ENCODE results near the gene DNAJB7. TPM values are rescaled to one million over a fixed set of nuclear protein-coding genes. Genes with fewer than 3 reads are reported as not detected.

Gene DNAJB7
- total RNA-seq, 2 donors from 2014 or later = not detected

GRCh38 chr22:40818747-40819598 lies 42.9 kb downstream of the DNAJB7 start, which contains the start of gene SLC25A17:
SLC25A17 (minus strand) TSS chr22:40819346; CDS start chr22:40819248, 98 bp downstream.
- H3K4me3 ChIP-seq = peak within 1 kb of the TSS; percentile 65 to 89
- TF ChIP-seq CTCF (IDR thresholded peaks at IDR 0.05) = peak; percentile 15 to 55
- peaks cover 10% of the 10 kb centered on the region for H3K36me3 ChIP-seq
- H3K27ac ChIP-seq = peak within 1 kb of the TSS; percentile 83
- H3K9me3 ChIP-seq = no peaks in the 10 kb centered on the region
- H3K27me3 ChIP-seq = no peaks in the 10 kb centered on the region
- DNase-seq (ENCODE audit: low spot score) = peak; percentile 87
- H3K4me1 ChIP-seq = peaks cover 0 to 21% of the 10 kb centered on the region in 2 donors

- H3K27ac ChIP-seq = no peak overlapping the region
- no peak for TF ChIP-seq CTCF (IDR thresholded peaks at IDR 0.05)
- peaks cover 3% of the 10 kb centered on the region for H3K36me3 ChIP-seq
- DNase-seq (ENCODE audit: low spot score) = no peak
- H3K4me3 ChIP-seq = peak overlapping the region; percentile 65 to 89
- no peaks in the 10 kb centered on the region for H3K9me3 ChIP-seq
- peaks cover 0 to 21% of the 10 kb centered on the region in 2 donors for H3K4me1 ChIP-seq
- no peaks in the 10 kb centered on the region for H3K27me3 ChIP-seq
These were observed 43.6 kb downstream of the DNAJB7 start for GRCh38 chr22:40818192-40818746.

- H3K4me3 ChIP-seq = no peak overlapping the region
- peaks cover 0 to 21% of the 10 kb centered on the region in 2 donors for H3K4me1 ChIP-seq
- H3K9me3 ChIP-seq = no peaks in the 10 kb centered on the region
- H3K36me3 ChIP-seq = no peaks in the 10 kb centered on the region
- no peak overlapping the region for H3K27ac ChIP-seq
- no peak for TF ChIP-seq CTCF (IDR thresholded peaks at IDR 0.05)
- no peak for DNase-seq (ENCODE audit: low spot score)
- H3K27me3 ChIP-seq = no peaks in the 10 kb centered on the region
These were observed 44.2 kb downstream of the DNAJB7 start for GRCh38 chr22:40817737-40818136.

GRCh38 chr22:40813912-40814315 lies 48.0 kb downstream of the DNAJB7 start:
- no peak overlapping the region for H3K4me3 ChIP-seq
- TF ChIP-seq CTCF (IDR thresholded peaks at IDR 0.05) = no peak
- H3K4me1 ChIP-seq = peaks cover 0 to 15% of the 10 kb centered on the region in 2 donors
- no peaks in the 10 kb centered on the region for H3K27me3 ChIP-seq
- H3K36me3 ChIP-seq = no peaks in the 10 kb centered on the region
- no peaks in the 10 kb centered on the region for H3K9me3 ChIP-seq
- no peak for DNase-seq (ENCODE audit: low spot score)
- H3K27ac ChIP-seq = no peak overlapping the region

Small RNAs within 50 kb of the gene (microRNA-seq; reads per million reads assigned to microRNA genes)
- gene MIR4766 (ENCODE audit: borderline number of aligned reads in 2 of 2, borderline replicate concordance in 1 of 2) = 0 to 0.71 reads per million in 2 donors

Other genes with a start within 250 kb of the DNAJB7 start
- gene MRTFA, start 225.4 kb downstream of the DNAJB7 start, total RNA-seq = 10 to 100 TPM; 45.8 to 55.2 TPM
- 1 to 10 TPM in 1 of 2 donors, not detected in 1; 2.0 TPM for gene MCHR1, start 182.6 kb downstream of the DNAJB7 start, total RNA-seq
- gene SLC25A17, start 42.8 kb downstream of the DNAJB7 start, total RNA-seq = 1 to 10 TPM; 5.5 to 7.2 TPM
- 100 to 1,000 TPM; 101 to 105 TPM for gene ST13, start 5.5 kb downstream of the DNAJB7 start, total RNA-seq
- 10 to 100 TPM in 1 of 2 donors, 1 to 10 TPM in 1; 9.4 to 12.5 TPM for gene XPNPEP3, start 5.0 kb downstream of the DNAJB7 start, total RNA-seq
- gene RBX1, start 89.3 kb upstream of the DNAJB7 start, total RNA-seq = 10 to 100 TPM; 43.4 to 44.5 TPM
- 10 to 100 TPM; 28.0 to 41.7 TPM for gene EP300, start 230.5 kb upstream of the DNAJB7 start, total RNA-seq

Measured in right atrium auricular region (tissue), 2 donors.